Body of pancreas (tissue), 4 donors: Measurements from ENCODE around the gene ESPL1.

Source experiments
- CTCF ChIP-seq, 7 experiments: fragments of 450-650 bp in 4 of 7; fragments of 200-600 bp in 3 of 7; sonication (generic) in 3 of 7; IDR thresholded peaks; one replicate each; pipeline ENCODE4 v1.5.1; 2016 to 2019; ENCODE audit warnings: antibody characterized with exemption in 7 of 7
- POLR2A ChIP-seq, 3 donors: fragments of 450-650 bp; IDR thresholded peaks; one replicate each; pipeline ENCODE4 v1.6.1; 2016; ENCODE audit warnings: antibody characterized with exemption in 3 of 3, mild to moderate bottlenecking in 2 of 3

DNA sequence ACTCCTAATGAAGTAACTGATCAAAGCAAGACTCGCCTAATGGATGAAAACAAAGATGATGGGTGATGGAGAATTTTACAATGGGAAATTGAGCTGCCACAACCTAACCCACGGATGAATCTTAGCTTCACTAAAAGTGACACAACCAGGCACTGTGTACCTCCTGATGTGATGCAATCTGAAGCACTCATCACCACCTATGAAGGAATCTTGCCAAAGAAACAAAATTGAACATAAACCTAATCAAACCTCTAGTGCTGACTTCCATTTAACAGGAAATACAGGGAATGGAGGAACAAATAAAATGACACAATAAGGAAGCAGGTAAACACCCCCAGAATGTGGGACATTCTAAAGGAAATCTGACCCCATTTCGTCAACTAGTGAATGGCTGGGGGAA lies 22.8 kb upstream of the ESPL1 start:
- no peak for TF ChIP-seq CTCF (IDR thresholded peaks at IDR 0.05)
- no peak for TF ChIP-seq POLR2A (IDR thresholded peaks at IDR 0.05)
